ENCODE measurements around the gene CPSF4L. TPM values are rescaled to one million over a fixed set of nuclear protein-coding genes. Genes with fewer than 3 reads are reported as not detected.

The CPSF4L gene
- total and polyA plus RNA-seq, 2 donors (not counting 3 experiments of a cell fraction or from before 2014, with no cell fraction given): not detected

DNA sequence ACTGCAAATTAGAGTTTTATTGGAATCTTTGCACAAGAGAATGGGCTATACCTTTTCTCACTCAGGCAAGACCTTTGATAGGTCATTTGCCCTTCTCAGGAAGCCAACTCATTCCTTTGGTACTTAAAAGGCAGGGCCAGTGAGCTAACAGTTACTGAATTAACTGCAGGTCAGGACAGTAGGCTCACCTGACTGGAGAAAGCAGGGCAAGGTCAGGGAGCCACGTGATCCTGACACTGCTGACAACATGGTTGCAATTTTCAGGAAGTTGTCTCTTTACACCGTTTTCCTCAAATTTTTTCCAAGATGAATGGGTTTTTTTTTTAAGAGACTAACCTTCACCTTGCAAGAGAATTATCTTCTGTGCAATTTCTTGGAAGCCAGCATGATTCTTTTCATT, 21.1 kb downstream of the CPSF4L start:
- intact Hi-C loops (cut with micrococcal nuclease): no loop called here
- no peaks in the 10 kb centered on the region for H3K27me3 ChIP-seq (ENCODE audit: control insufficient read depth in 2 of 2, insufficient read depth in 2 of 2, low read length in 2 of 2)
- BruUV-seq (replicated peaks): no TSS peak
- no peak overlapping the region for H3K4me3 ChIP-seq (replicated peaks in 1 of 3; ENCODE audit: insufficient read depth in 1 of 3, low read depth in 1 of 3, low read length in 3 of 3)
- ChIA-PET POLR2A (no interaction called here), CTCF (interaction anchor here (1.2 to 1.3 kb wide), 2 partner anchors 129 to 515 kb away, joined by 4 to 6 read pairs; no protein-coding TSS in a partner anchor)
- no peak overlapping the region for H3K9ac ChIP-seq (replicated peaks; ENCODE audit: extremely low read depth, insufficient read depth, low read length)
- H3K9me1 ChIP-seq (replicated peaks; ENCODE audit: control insufficient read depth, extremely low read depth, insufficient read depth, low read length): no peaks in the 10 kb centered on the region
- H2AFZ ChIP-seq (ENCODE audit: low read depth, low read length): no peak overlapping the region
- TF ChIP-seq GATA2 (IDR thresholded peaks at IDR 0.05; ENCODE audit: insufficient read depth, insufficient read length, low read depth, low read length) (no peak), POLR2AphosphoS5 (IDR thresholded peaks at IDR 0.05; ENCODE audit: insufficient read depth, low read depth, low read length) (no peak), JUN (IDR thresholded peaks at IDR 0.05; ENCODE audit: borderline replicate concordance, insufficient read depth, insufficient read length, low read depth) (no peak), FOS (IDR thresholded peaks at IDR 0.05; ENCODE audit: borderline replicate concordance, insufficient read depth, low read length) (no peak), POLR2A (IDR thresholded peaks at IDR 0.05; ENCODE audit: low read depth, low read length) (no peak), EZH2 (IDR thresholded peaks at IDR 0.05; ENCODE audit: borderline replicate concordance, low read depth, low read length, severe bottlenecking) (no peak)
- TF ChIP-seq, protein P1, sequence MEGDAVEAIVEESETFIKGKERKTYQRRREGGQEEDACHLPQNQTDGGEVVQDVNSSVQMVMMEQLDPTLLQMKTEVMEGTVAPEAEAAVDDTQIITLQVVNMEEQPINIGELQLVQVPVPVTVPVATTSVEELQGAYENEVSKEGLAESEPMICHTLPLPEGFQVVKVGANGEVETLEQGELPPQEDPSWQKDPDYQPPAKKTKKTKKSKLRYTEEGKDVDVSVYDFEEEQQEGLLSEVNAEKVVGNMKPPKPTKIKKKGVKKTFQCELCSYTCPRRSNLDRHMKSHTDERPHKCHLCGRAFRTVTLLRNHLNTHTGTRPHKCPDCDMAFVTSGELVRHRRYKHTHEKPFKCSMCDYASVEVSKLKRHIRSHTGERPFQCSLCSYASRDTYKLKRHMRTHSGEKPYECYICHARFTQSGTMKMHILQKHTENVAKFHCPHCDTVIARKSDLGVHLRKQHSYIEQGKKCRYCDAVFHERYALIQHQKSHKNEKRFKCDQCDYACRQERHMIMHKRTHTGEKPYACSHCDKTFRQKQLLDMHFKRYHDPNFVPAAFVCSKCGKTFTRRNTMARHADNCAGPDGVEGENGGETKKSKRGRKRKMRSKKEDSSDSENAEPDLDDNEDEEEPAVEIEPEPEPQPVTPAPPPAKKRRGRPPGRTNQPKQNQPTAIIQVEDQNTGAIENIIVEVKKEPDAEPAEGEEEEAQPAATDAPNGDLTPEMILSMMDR (IDR thresholded peaks at IDR 0.05; ENCODE audit: extremely low read depth in 1 of 2, insufficient read depth in 1 of 2, low read depth in 1 of 2, low read length in 2 of 2): no peak
- TF ChIP-seq, protein P2, sequence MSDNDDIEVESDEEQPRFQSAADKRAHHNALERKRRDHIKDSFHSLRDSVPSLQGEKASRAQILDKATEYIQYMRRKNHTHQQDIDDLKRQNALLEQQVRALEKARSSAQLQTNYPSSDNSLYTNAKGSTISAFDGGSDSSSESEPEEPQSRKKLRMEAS (IDR thresholded peaks at IDR 0.05; ENCODE audit: insufficient read depth, insufficient read length): no peak
- H3K4me1 ChIP-seq (ENCODE audit: control insufficient read depth, extremely low read depth, insufficient read depth, low read length): peaks cover 6% of the 10 kb centered on the region
- peaks cover 8 to 13% of the 10 kb centered on the region in 2 experiments for H3K36me3 ChIP-seq (ENCODE audit: control insufficient read depth in 2 of 2, extremely low read depth in 1 of 2, insufficient read depth in 2 of 2, low read length in 2 of 2)
- DNase-seq (ENCODE audit: low read depth, low spot score) (no peak), FAIRE-seq (no peak)
- no peak overlapping the region for H3K27ac ChIP-seq (ENCODE audit: insufficient read depth, low read depth, low read length)
- H4K20me1 ChIP-seq (replicated peaks; ENCODE audit: control insufficient read depth, extremely low read depth, insufficient read depth, low read length): no peaks in the 10 kb centered on the region
- no peak overlapping the region for H3K4me2 ChIP-seq (ENCODE audit: insufficient read depth, low read length)
- no peaks in the 10 kb centered on the region for H3K9me3 ChIP-seq (replicated peaks; ENCODE audit: control insufficient read depth, insufficient read depth, low read length)
- dilution Hi-C loops (cut with MboI; ENCODE audit: extremely low pct_ligation_motif_present, low sequenced_read_pairs): no loop called here
- H3K79me2 ChIP-seq (ENCODE audit: control insufficient read depth, insufficient read depth, low read length): peaks cover 16% of the 10 kb centered on the region

Data from endothelial cell of umbilical vein (primary cell).